Mesodermal cell (in vitro differentiated cells): ENCODE results near the gene SGK1.
"Not testable (repeated sequence)": the region's sequence is repeated elsewhere in the genome, so short reads cannot be mapped to it uniquely, and the experiment has no call there.

Experiments used
- H3K27ac ChIP-seq: 2 replicates; pipeline ENCODE4 v1.7.0; 2013; ENCODE audit warnings: mild to moderate bottlenecking, low read depth, low read length, moderate library complexity; ENCODE audit not compliant: severe bottlenecking
- H3K36me3 ChIP-seq: 2 replicates; pipeline ENCODE4 v1.7.1; 2013; ENCODE audit warnings: mild to moderate bottlenecking, low read length, moderate library complexity; ENCODE audit not compliant: control insufficient read depth, insufficient read depth
- H3K4me1 ChIP-seq: one replicate; pipeline ENCODE4 v1.7.1; 2013; ENCODE audit warnings: mild to moderate bottlenecking, low read length; ENCODE audit not compliant: insufficient read depth, control insufficient read depth, poor library complexity, severe bottlenecking
- H3K4me3 ChIP-seq: 2 replicates; pipeline ENCODE4 v1.7.0; 2013; ENCODE audit warnings: low read length, control low read depth, mild to moderate bottlenecking; ENCODE audit not compliant: insufficient read depth, poor library complexity, severe bottlenecking; ENCODE audit errors: extremely low read depth
- H3K9me3 ChIP-seq: 2 replicates; pipeline ENCODE4 v1.7.1; 2013; ENCODE audit warnings: mild to moderate bottlenecking, low read length, moderate library complexity; ENCODE audit not compliant: control insufficient read depth
- WGBS, 2 experiments: methylation state at CpG; one replicate each; pipeline ENCODE4 v1.1.5; 2013; ENCODE audit warnings: missing lambda C conversion rate in 2 of 2; ENCODE audit not compliant: insufficient coverage in 2 of 2; 5-methylcytosine and 5-hydroxymethylcytosine counted together

SGK1 gene

GRCh38 chr6:134204031-134204430, 113.9 kb downstream of the SGK1 start:
- H3K36me3 ChIP-seq = no peaks in the 10 kb centered on the region
- no peak overlapping the region for H3K4me3 ChIP-seq
- H3K27ac ChIP-seq = no peak overlapping the region
- H3K4me1 ChIP-seq = no peaks in the 10 kb centered on the region
- WGBS, 2 experiments = 60% methylated on average over 1 of the region's 1 CpG; no CpG with 5 or more reads in 1 of the 2 experiments
- H3K9me3 ChIP-seq = no peaks in the 10 kb centered on the region

- WGBS, 2 experiments = 83 to 100% methylated on average over 1 of the region's 5 CpGs
- no peak overlapping the region for H3K27ac ChIP-seq
- H3K4me1 ChIP-seq = no peaks in the 10 kb centered on the region
- H3K36me3 ChIP-seq = no peaks in the 10 kb centered on the region
- H3K4me3 ChIP-seq = no peak overlapping the region
- H3K9me3 ChIP-seq = no peaks in the 10 kb centered on the region
Measured at GRCh38 chr6:134201716-134202115, 116.2 kb downstream of the SGK1 start.

GRCh38 chr6:134199848-134200606, 117.9 kb downstream of the SGK1 start:
- 89 to 92% methylated on average over 3 of the region's 5 CpGs for WGBS, 2 experiments
- no peak overlapping the region for H3K27ac ChIP-seq
- H3K9me3 ChIP-seq = no peaks in the 10 kb centered on the region
- no peaks in the 10 kb centered on the region for H3K4me1 ChIP-seq
- no peaks in the 10 kb centered on the region for H3K36me3 ChIP-seq
- H3K4me3 ChIP-seq = no peak overlapping the region

- no peak overlapping the region for H3K4me3 ChIP-seq
- H3K36me3 ChIP-seq = no peaks in the 10 kb centered on the region
- no peak overlapping the region for H3K27ac ChIP-seq
- WGBS, 2 experiments = 83% methylated on average over 2 of the region's 3 CpGs; no CpG with 5 or more reads in 1 of the 2 experiments
- H3K9me3 ChIP-seq = no peaks in the 10 kb centered on the region
- H3K4me1 ChIP-seq = no peaks in the 10 kb centered on the region
Measured at GRCh38 chr6:134198093-134198492, 119.8 kb downstream of the SGK1 start.

- H3K27ac ChIP-seq, H3K4me1 ChIP-seq, H3K36me3 ChIP-seq, H3K4me3 ChIP-seq, H3K9me3 ChIP-seq: not testable (repeated sequence)
- 100% methylated on average over 1 of the region's 6 CpGs for WGBS, 2 experiments
Measured at GRCh38 chr6:134197685-134198084, 120.2 kb downstream of the SGK1 start.

- 89 to 95% methylated on average over 5 of the region's 11 CpGs for WGBS, 2 experiments
- Histone ChIP-seq H3K36me3 (no peaks in the 10 kb centered on the region), H3K27ac (no peak overlapping the region), H3K4me1 (no peaks in the 10 kb centered on the region), H3K4me3 (no peak overlapping the region), H3K9me3 (no peaks in the 10 kb centered on the region)
Measured at GRCh38 chr6:134196568-134197193, 121.2 kb downstream of the SGK1 start.

- WGBS, 2 experiments = no CpG with 5 or more reads among the region's 3 CpGs
- no peaks in the 10 kb centered on the region for H3K36me3 ChIP-seq
- no peak overlapping the region for H3K27ac ChIP-seq
- H3K4me1 ChIP-seq = no peaks in the 10 kb centered on the region
- no peaks in the 10 kb centered on the region for H3K9me3 ChIP-seq
- H3K4me3 ChIP-seq = no peak overlapping the region
Measured at GRCh38 chr6:134195985-134196384, 121.9 kb downstream of the SGK1 start.

GRCh38 chr6:134195164-134195906, 122.6 kb downstream of the SGK1 start:
- Histone ChIP-seq H3K4me1 (no peaks in the 10 kb centered on the region), H3K27ac (no peak overlapping the region), H3K36me3 (no peaks in the 10 kb centered on the region), H3K9me3 (no peaks in the 10 kb centered on the region), H3K4me3 (no peak overlapping the region)
- WGBS, 2 experiments = 70 to 88% methylated on average over 2 to 3 of the region's 3 CpGs

GRCh38 chr6:134193536-134194498, 124.1 kb downstream of the SGK1 start:
- WGBS, 2 experiments = 100% methylated on average over 1 of the region's 6 CpGs
- no peak overlapping the region for H3K4me3 ChIP-seq
- H3K27ac ChIP-seq = no peak overlapping the region
- no peaks in the 10 kb centered on the region for H3K4me1 ChIP-seq
- no peaks in the 10 kb centered on the region for H3K36me3 ChIP-seq
- H3K9me3 ChIP-seq = no peaks in the 10 kb centered on the region

- H3K27ac ChIP-seq, H3K9me3 ChIP-seq, H3K36me3 ChIP-seq, H3K4me1 ChIP-seq, H3K4me3 ChIP-seq: not testable (repeated sequence)
- WGBS, 2 experiments = 68 to 85% methylated on average over 4 to 6 of the region's 8 CpGs
Measured at GRCh38 chr6:134192609-134193008, 125.3 kb downstream of the SGK1 start.
